GM08714 (cell line): Measurements from ENCODE around the gene STK17A.
"Not testable (repeated sequence)": the region's sequence is repeated elsewhere in the genome, so short reads cannot be mapped to it uniquely, and the experiment has no call there.

Experiments used
- H3K4me3 ChIP-seq: fragments of 200-500 bp; sonication (Bioruptor generic); 2 replicates; pipeline ENCODE4 v1.5.1; 2014; ENCODE audit warnings: mild to moderate bottlenecking, low read length, inconsistent platforms
- ZNF274 ChIP-seq: IDR thresholded peaks from 2 replicates; pipeline ENCODE4 v1.6.1; 2012; ENCODE audit warnings: mild to moderate bottlenecking, low read depth, low read length

STK17A gene

DNA sequence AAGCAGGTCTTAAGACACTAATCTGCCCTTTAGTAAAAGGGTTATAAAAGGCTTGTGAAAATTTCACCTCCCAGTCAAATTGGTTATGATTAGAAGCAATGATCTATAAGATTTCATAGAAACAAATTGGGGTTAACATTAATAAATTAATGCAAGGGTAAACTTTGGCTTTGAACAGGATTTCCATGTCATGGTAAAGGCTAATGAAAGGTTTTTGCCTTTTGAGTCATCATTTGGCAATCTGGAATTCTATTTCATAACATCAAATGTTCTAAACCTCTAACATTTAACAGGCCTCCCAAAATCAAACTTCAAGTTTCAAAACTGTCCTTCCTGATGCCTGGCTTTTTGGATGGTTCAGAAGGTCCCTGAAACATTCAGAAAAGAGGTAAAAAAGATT, 84.0 kb downstream of the STK17A start:
- no peak overlapping the region for H3K4me3 ChIP-seq
- no peak for TF ChIP-seq ZNF274

DNA sequence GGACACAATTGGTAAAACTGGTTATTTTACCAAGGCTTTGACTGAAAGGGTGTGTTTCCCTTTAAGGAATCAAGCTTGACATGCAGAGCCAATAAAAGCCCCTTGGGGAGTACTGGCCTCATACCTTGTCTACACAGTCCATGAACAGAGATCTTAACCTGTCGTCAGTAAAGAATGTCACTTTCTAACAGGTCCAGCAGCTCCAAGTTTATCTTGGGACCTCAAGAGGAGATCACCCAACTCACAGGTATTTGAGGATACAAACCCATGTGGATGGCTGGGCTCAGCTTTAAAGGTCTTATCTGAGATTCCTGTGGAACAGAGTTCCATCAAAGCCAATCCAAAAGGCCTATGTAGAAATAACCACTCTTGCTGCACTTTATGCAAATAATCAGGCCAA, 85.1 kb downstream of the STK17A start:
- no peak for TF ChIP-seq ZNF274
- H3K4me3 ChIP-seq = no peak overlapping the region

DNA sequence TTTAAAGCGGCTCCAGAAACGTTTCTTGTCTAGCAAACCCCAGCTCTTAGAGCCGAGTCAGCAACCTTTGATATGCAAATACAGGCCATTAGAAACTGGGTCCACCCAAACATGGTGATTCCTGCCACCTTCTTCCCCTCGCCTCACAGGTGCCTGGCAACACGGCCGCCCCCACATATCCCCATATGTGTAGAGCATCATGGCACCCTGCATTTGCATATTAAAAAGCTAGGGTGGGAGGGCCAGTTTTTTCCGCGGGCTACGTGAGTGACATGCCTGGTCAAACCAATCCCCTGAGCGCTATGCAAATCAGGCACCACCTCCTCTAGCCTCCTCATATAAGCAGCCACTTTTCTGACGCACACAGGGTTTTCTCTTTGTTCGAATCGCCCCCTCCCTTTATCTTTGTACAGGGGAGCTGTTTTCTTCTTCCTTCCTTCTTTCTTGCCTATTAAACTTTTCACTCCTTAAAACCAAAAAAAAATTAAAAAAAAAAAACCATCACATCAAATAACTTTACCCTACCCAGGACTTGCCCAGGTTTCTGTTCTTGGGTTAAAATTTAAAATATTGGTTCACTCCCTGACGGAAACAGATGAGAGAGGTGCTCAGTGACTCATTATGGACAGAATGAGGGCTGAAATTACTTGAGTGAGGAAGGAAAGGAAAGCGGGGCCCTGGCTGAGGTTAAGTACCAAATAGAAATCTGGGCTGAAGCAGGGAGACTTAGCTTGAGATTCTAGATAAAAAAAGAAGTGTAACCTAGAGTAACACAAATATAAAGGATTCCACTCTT, 86.6 kb downstream of the STK17A start:
- TF ChIP-seq ZNF274 = no peak

DNA sequence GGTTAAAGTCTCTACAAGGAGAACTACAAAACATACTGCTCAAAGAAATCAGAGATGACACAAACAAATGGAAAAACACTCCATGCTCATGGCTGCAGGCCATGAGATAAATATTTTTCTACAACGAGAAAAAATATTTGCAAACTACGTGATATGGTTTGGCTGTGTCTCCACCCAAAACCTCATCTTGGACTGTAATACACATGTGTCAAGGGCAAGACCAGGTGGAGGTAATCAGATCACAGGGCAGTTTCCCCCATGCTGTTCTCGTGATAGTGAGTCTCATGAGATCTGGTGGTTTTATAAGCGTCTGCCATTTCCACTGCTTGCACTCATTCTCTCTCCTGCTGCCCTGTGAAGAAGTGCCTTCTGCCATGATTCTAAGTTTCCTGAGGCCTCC, 88.6 kb downstream of the STK17A start:
- no peak for TF ChIP-seq ZNF274

More for the DNA sequence above, 86.6 kb downstream of the STK17A start:
- no peak overlapping the region; the same call in 1 of the 2 replicates for H3K4me3 ChIP-seq

GRCh38 chr7:43673243-43673976, 90.5 kb downstream of the STK17A start:
- not testable (repeated sequence) for H3K4me3 ChIP-seq

More for the DNA sequence above, 88.6 kb downstream of the STK17A start:
- H3K4me3 ChIP-seq = no peak overlapping the region

DNA sequence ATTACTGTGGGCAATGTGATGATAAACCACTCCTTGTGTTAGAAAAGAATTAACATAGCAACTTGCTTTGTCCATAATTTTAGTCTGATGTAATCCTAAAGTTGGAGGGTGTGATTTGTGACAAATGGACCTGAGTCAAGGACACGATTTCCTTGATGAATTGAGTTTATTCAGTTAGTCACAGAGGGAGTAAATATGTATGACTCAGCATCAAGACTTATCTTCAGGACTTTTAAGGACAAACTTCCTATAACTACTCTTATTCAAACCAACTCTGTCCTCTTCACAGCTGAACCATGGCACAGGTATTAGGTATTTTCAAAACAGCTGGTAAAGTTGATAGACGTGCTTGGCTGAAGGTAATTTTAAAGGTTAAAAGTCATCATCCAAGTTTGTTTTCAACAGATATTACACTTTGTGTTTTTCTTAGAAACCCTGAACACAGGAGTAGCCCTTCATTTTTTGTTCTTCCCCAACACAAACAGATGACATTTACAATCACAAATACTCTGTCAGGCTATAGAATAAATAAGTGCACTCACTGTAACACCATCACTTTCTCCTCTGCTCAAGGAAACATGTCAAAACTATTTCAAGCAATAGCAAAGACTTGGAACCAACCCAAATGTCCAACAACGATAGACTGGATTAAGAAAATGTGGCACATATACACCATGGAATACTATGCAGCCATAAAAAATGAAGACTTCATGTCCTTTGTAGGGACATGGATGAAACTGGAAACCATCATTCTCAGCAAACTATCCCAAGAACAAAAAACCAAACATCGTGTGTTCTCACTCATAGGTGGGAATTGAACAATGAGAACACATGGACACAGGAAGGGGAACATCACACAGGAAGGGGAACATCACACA, 91.9 kb downstream of the STK17A start:
- no peak overlapping the region for H3K4me3 ChIP-seq
- no peak for TF ChIP-seq ZNF274
